CD4-positive, alpha-beta T cell treated with Interleukin-17A for 4 hours (primary cell): ENCODE measurements around the gene DOCK8.

ENCODE experiments used
- DNase-seq: peaks from one replicate; pipeline ENCODE4 v3.0.0-alpha.2; 2020; ENCODE audit warnings: mixed read lengths

Gene DOCK8

GRCh38 chr9:270657-271237 lies 56.1 kb downstream of the DOCK8 start:
- no peak for DNase-seq

GRCh38 chr9:272251-273213 lies 57.9 kb downstream of the DOCK8 start:
- DNase-seq: peak; percentile 81

- no peak for DNase-seq
These were observed 59.7 kb downstream of the DOCK8 start for GRCh38 chr9:274406-274805.

GRCh38 chr9:277601-278295 lies 63.1 kb downstream of the DOCK8 start:
- no peak for DNase-seq

- peak; percentile 54 for DNase-seq
These were observed 64.0 kb downstream of the DOCK8 start for GRCh38 chr9:278651-279050.

- no peak for DNase-seq
These were observed 65.0 kb downstream of the DOCK8 start for GRCh38 chr9:279674-280073.

- DNase-seq: peak; percentile 43
These were observed 67.3 kb downstream of the DOCK8 start for GRCh38 chr9:281741-282645.

GRCh38 chr9:286071-286740 lies 71.5 kb downstream of the DOCK8 start:
- no peak for DNase-seq

- DNase-seq: no peak
These were observed 74.5 kb downstream of the DOCK8 start for GRCh38 chr9:289121-289520.

GRCh38 chr9:292915-293314 lies 78.2 kb downstream of the DOCK8 start:
- DNase-seq: no peak

- no peak for DNase-seq
These were observed 80.9 kb downstream of the DOCK8 start for GRCh38 chr9:295576-295975.

GRCh38 chr9:296411-296810 lies 81.7 kb downstream of the DOCK8 start:
- DNase-seq: no peak

- DNase-seq: peak; percentile 43
These were observed 82.7 kb downstream of the DOCK8 start for GRCh38 chr9:297104-297972.

GRCh38 chr9:303502-303901 lies 88.8 kb downstream of the DOCK8 start:
- DNase-seq: no peak

- DNase-seq: no peak
These were observed 89.4 kb downstream of the DOCK8 start for GRCh38 chr9:304106-304505.

- no peak for DNase-seq
These were observed 90.0 kb downstream of the DOCK8 start for GRCh38 chr9:304519-305185.

GRCh38 chr9:306907-307306 lies 92.2 kb downstream of the DOCK8 start:
- peak; percentile 62 for DNase-seq

- no peak for DNase-seq
These were observed 97.2 kb downstream of the DOCK8 start for GRCh38 chr9:311841-312240.

GRCh38 chr9:312596-313320 lies 98.1 kb downstream of the DOCK8 start:
- no peak for DNase-seq
